Measurements from ENCODE around the gene XIRP2.

- TF ChIP-seq, protein P1, sequence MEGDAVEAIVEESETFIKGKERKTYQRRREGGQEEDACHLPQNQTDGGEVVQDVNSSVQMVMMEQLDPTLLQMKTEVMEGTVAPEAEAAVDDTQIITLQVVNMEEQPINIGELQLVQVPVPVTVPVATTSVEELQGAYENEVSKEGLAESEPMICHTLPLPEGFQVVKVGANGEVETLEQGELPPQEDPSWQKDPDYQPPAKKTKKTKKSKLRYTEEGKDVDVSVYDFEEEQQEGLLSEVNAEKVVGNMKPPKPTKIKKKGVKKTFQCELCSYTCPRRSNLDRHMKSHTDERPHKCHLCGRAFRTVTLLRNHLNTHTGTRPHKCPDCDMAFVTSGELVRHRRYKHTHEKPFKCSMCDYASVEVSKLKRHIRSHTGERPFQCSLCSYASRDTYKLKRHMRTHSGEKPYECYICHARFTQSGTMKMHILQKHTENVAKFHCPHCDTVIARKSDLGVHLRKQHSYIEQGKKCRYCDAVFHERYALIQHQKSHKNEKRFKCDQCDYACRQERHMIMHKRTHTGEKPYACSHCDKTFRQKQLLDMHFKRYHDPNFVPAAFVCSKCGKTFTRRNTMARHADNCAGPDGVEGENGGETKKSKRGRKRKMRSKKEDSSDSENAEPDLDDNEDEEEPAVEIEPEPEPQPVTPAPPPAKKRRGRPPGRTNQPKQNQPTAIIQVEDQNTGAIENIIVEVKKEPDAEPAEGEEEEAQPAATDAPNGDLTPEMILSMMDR (conservative IDR thresholded peaks at IDR 0.05; ENCODE audit: low read depth, low read length) = no peak
- TF ChIP-seq USF2 (IDR thresholded peaks at IDR 0.05; ENCODE audit: low read depth, low read length) = no peak
- TF ChIP-seq POLR2A (IDR thresholded peaks at IDR 0.05; ENCODE audit: low read depth, low read length) = no peak
- TF ChIP-seq MAZ (IDR thresholded peaks at IDR 0.05; ENCODE audit: borderline replicate concordance, low read depth, low read length) = no peak
- no peak for TF ChIP-seq SMC3 (IDR thresholded peaks at IDR 0.05; ENCODE audit: low read depth, low read length)
- no peak for TF ChIP-seq BHLHE40 (IDR thresholded peaks at IDR 0.05; ENCODE audit: low read depth, low read length)
- TF ChIP-seq CEBPB (IDR thresholded peaks at IDR 0.05; ENCODE audit: low read depth, low read length) = no peak
- TF ChIP-seq NFE2L2 (IDR thresholded peaks at IDR 0.05; ENCODE audit: low read depth, low read length) = no peak
- TF ChIP-seq MAFK (IDR thresholded peaks at IDR 0.05; ENCODE audit: low read depth, low read length) = no peak
These were observed 254.3 kb downstream of the XIRP2 start for GRCh38 chr2:167142554-167142953.
